Memory B cell (primary cell): ENCODE data around the gene ACTR1B.
A peak's percentile ranks its signal among the peaks of the same experiment; 100 is the strongest.
"Not testable (repeated sequence)": the region's sequence is repeated elsewhere in the genome, so short reads cannot be mapped to it uniquely, and the experiment has no call there.

Source experiments
- ATAC-seq: fragments of 150-1000 bp; cut with Tn5 transposase; 2 replicates; pipeline ENCODE4 v1.10.0; 2021; ENCODE audit warnings: low read depth, mild to moderate bottlenecking, moderate library complexity
- DNase-seq, 2 donors: peaks; one replicate each; pipeline ENCODE4 v3.0.0; 2022; ENCODE audit warnings: low spot score in 2 of 2
- H3K27ac Mint-ChIP-seq: one replicate; pipeline ENCODE4 v1.8.0; 2022; ENCODE audit warnings: mild to moderate bottlenecking, moderate library complexity, mixed read lengths
- H3K27me3 Mint-ChIP-seq: one replicate; pipeline ENCODE4 v1.8.0; 2022; ENCODE audit warnings: mixed read lengths
- H3K36me3 Mint-ChIP-seq: one replicate; pipeline ENCODE4 v1.8.0; 2022; ENCODE audit warnings: mild to moderate bottlenecking, mixed read lengths
- H3K4me1 Mint-ChIP-seq: one replicate; pipeline ENCODE4 v1.8.0; 2022; ENCODE audit warnings: mixed read lengths
- H3K4me3 Mint-ChIP-seq: one replicate; pipeline ENCODE4 v1.8.0; 2022; ENCODE audit warnings: mild to moderate bottlenecking, moderate library complexity, mixed read lengths
- H3K9me3 Mint-ChIP-seq: one replicate; pipeline ENCODE4 v1.8.0; 2022; ENCODE audit warnings: mixed read lengths

ACTR1B gene

GRCh38 chr2:97644023-97644717 is 19.7 kb downstream of the ACTR1B start:
- Mint-ChIP-seq H3K9me3 (no peaks in the 10 kb centered on the region), H3K36me3 (peaks cover 12% of the 10 kb centered on the region), H3K4me3 (no peak overlapping the region), H3K4me1 (peaks cover 14% of the 10 kb centered on the region), H3K27me3 (peaks cover 1% of the 10 kb centered on the region), H3K27ac (no peak overlapping the region)
- ATAC-seq = no peak
- no peak for DNase-seq

GRCh38 chr2:97626049-97626430 is 37.8 kb downstream of the ACTR1B start:
- not testable (repeated sequence) for DNase-seq, H3K36me3 Mint-ChIP-seq, H3K27me3 Mint-ChIP-seq, H3K9me3 Mint-ChIP-seq, H3K27ac Mint-ChIP-seq, ATAC-seq, H3K4me3 Mint-ChIP-seq, H3K4me1 Mint-ChIP-seq

GRCh38 chr2:97625354-97626048 is 38.3 kb downstream of the ACTR1B start:
- not testable (repeated sequence) for ATAC-seq, H3K9me3 Mint-ChIP-seq

GRCh38 chr2:97622976-97623375 is 40.9 kb downstream of the ACTR1B start:
- H3K27me3 Mint-ChIP-seq, H3K4me3 Mint-ChIP-seq, H3K36me3 Mint-ChIP-seq, DNase-seq, H3K9me3 Mint-ChIP-seq, H3K27ac Mint-ChIP-seq, ATAC-seq, H3K4me1 Mint-ChIP-seq: not testable (repeated sequence)

More at GRCh38 chr2:97625354-97626048, 38.3 kb downstream of the ACTR1B start:
- not testable (repeated sequence) for H3K27me3 Mint-ChIP-seq, H3K4me3 Mint-ChIP-seq, H3K4me1 Mint-ChIP-seq, H3K36me3 Mint-ChIP-seq, DNase-seq, H3K27ac Mint-ChIP-seq

- not testable (repeated sequence) for H3K9me3 Mint-ChIP-seq, H3K4me3 Mint-ChIP-seq, H3K4me1 Mint-ChIP-seq, H3K27ac Mint-ChIP-seq, H3K27me3 Mint-ChIP-seq, ATAC-seq, H3K36me3 Mint-ChIP-seq, DNase-seq
Observed at GRCh38 chr2:97620492-97620891, 43.4 kb downstream of the ACTR1B start.

- H3K36me3 Mint-ChIP-seq, H3K4me1 Mint-ChIP-seq, H3K27me3 Mint-ChIP-seq, H3K27ac Mint-ChIP-seq, H3K9me3 Mint-ChIP-seq, H3K4me3 Mint-ChIP-seq, DNase-seq: not testable (repeated sequence)
- ATAC-seq = peak; percentile 31
Observed at GRCh38 chr2:97618939-97619827, 44.7 kb downstream of the ACTR1B start.

- Mint-ChIP-seq H3K4me1 (no peaks in the 10 kb centered on the region), H3K9me3 (no peaks in the 10 kb centered on the region), H3K36me3 (no peaks in the 10 kb centered on the region), H3K4me3 (no peak overlapping the region), H3K27me3 (no peaks in the 10 kb centered on the region), H3K27ac (no peak overlapping the region)
- no peak for ATAC-seq
- no peak for DNase-seq
Observed at GRCh38 chr2:97617911-97618310, 45.9 kb downstream of the ACTR1B start.

- not testable (repeated sequence) for H3K4me3 Mint-ChIP-seq, ATAC-seq, H3K27ac Mint-ChIP-seq, DNase-seq, H3K9me3 Mint-ChIP-seq, H3K27me3 Mint-ChIP-seq, H3K36me3 Mint-ChIP-seq, H3K4me1 Mint-ChIP-seq
Observed at GRCh38 chr2:97615746-97616145, 48.1 kb downstream of the ACTR1B start.

GRCh38 chr2:97611895-97612294 is 51.9 kb downstream of the ACTR1B start:
- ATAC-seq, DNase-seq, H3K4me1 Mint-ChIP-seq, H3K27ac Mint-ChIP-seq, H3K4me3 Mint-ChIP-seq, H3K27me3 Mint-ChIP-seq, H3K36me3 Mint-ChIP-seq, H3K9me3 Mint-ChIP-seq: not testable (repeated sequence)

- not testable (repeated sequence) for H3K9me3 Mint-ChIP-seq, ATAC-seq, H3K4me3 Mint-ChIP-seq, DNase-seq, H3K36me3 Mint-ChIP-seq, H3K27me3 Mint-ChIP-seq, H3K4me1 Mint-ChIP-seq, H3K27ac Mint-ChIP-seq
Observed at GRCh38 chr2:97608745-97609144, 55.1 kb downstream of the ACTR1B start.
